Lower leg skin (tissue), 3 donors: ENCODE data around the gene SART1.

ENCODE experiments used
- POLR2A ChIP-seq, 2 donors: fragments of 450-650 bp; IDR thresholded peaks; one replicate each; pipeline ENCODE4 v1.6.1; 2016 to 2017; ENCODE audit warnings: antibody characterized with exemption in 2 of 2, mild to moderate bottlenecking in 1 of 2, moderate library complexity in 1 of 2
- TF ChIP-seq, protein P1 (sequence below), 3 donors: fragments of 450-650 bp; IDR thresholded peaks; one replicate each; pipeline ENCODE4 v1.5.1; 2016; ENCODE audit warnings: antibody characterized with exemption in 3 of 3, mild to moderate bottlenecking in 3 of 3, moderate library complexity in 2 of 3

DNA sequence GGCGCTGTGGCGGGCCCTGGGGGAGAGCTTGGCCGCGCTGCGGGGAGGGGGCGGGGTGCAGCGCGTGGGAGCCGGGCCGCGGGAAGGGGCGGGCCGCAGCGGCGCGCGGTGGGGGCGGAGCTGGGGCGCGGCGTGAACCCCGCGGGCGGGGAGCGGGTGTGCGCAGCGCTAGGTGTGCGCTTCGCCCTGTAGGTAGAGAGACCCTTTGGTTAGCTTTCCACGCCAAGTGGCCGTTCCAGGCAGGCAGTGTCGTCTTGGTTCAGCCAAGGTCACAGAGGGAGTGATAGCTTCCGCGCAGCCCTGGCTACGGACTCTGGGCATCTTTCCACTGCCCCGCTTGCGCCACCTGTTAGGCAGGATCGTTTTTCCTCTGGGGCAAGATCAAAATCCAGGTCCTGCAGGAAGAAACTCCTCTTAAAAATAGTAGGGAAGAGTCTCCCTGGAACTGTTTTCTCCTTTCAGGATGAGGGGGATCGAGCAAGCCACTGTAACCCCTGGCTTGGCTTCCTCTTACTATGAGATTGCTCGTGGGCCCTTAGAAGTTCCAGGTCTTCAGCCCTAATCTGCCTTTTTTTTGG is 41.2 kb downstream of the SART1 start:
- TF ChIP-seq, protein P1, sequence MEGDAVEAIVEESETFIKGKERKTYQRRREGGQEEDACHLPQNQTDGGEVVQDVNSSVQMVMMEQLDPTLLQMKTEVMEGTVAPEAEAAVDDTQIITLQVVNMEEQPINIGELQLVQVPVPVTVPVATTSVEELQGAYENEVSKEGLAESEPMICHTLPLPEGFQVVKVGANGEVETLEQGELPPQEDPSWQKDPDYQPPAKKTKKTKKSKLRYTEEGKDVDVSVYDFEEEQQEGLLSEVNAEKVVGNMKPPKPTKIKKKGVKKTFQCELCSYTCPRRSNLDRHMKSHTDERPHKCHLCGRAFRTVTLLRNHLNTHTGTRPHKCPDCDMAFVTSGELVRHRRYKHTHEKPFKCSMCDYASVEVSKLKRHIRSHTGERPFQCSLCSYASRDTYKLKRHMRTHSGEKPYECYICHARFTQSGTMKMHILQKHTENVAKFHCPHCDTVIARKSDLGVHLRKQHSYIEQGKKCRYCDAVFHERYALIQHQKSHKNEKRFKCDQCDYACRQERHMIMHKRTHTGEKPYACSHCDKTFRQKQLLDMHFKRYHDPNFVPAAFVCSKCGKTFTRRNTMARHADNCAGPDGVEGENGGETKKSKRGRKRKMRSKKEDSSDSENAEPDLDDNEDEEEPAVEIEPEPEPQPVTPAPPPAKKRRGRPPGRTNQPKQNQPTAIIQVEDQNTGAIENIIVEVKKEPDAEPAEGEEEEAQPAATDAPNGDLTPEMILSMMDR (IDR thresholded peaks at IDR 0.05): no peak
- no peak for TF ChIP-seq POLR2A (IDR thresholded peaks at IDR 0.05)
